GM12878 (cell line): ENCODE data around the gene ARHGEF16. TPM values are rescaled to one million over a fixed set of nuclear protein-coding genes. Genes with fewer than 3 reads are reported as not detected.

Experiments used
- FOS ChIP-seq: IDR thresholded peaks from 3 replicates; pipeline ENCODE4 v1.6.1; 2011; ENCODE audit warnings: borderline replicate concordance; ENCODE audit not compliant: insufficient read length; ENCODE audit errors: extremely low read depth
- LARP7 ChIP-seq: fragments of 450-650 bp; IDR thresholded peaks from 2 replicates; pipeline ENCODE4 v1.6.1; 2017; ENCODE audit warnings: mild to moderate bottlenecking
- NBN ChIP-seq: fragments of 450-650 bp; IDR thresholded peaks from 2 replicates; pipeline ENCODE4 v1.6.1; 2016
- NFXL1 ChIP-seq: fragments of 450-650 bp; IDR thresholded peaks from 2 replicates; pipeline ENCODE4 v1.6.1; 2017; ENCODE audit warnings: antibody characterized with exemption, mild to moderate bottlenecking, borderline replicate concordance
- RFX5 ChIP-seq: IDR thresholded peaks from 2 replicates; pipeline ENCODE4 v1.6.1; 2011; ENCODE audit warnings: low read depth, low read length, improper control_type of control experiment
- USF1 ChIP-seq: IDR thresholded peaks from 2 replicates; pipeline ENCODE4 v1.6.1; 2011; ENCODE audit warnings: borderline replicate concordance, low read depth, mild to moderate bottlenecking, moderate library complexity, mixed read lengths, low read length; ENCODE audit not compliant: insufficient read depth; ENCODE audit errors: extremely low read length
- USF2 ChIP-seq: IDR thresholded peaks from 2 replicates; pipeline ENCODE4 v1.6.1; 2011; ENCODE audit warnings: low read depth, low read length, improper control_type of control experiment, borderline replicate concordance
- YY1 ChIP-seq: IDR thresholded peaks from 2 replicates; pipeline ENCODE4 v1.6.1; 2011; ENCODE audit warnings: low read depth, mild to moderate bottlenecking, low read length
- ZNF687 ChIP-seq: fragments of 450-650 bp; IDR thresholded peaks from 2 replicates; pipeline ENCODE4 v1.6.1; 2017; ENCODE audit warnings: mild to moderate bottlenecking, moderate library complexity
- polyA plus RNA-seq, 11 experiments: library from polyadenylated mRNA; depleted of rRNA in 4 of 11; unstranded in 6 of 11; stranded (reverse) in 5 of 11; fragments of >200 nt; fragmentation: Nextera tagmentation in 4 of 11; fragmentation: Illumina TruSeq in 1 of 11; extraction: Ambion mirVana in 4 of 11; extraction: Trizol in 1 of 11; gene quantifications; 1 replicate in 1 of 11; 2 replicates in 10 of 11; pipeline versions ENCODE4 v1.2.1 to v1.2.3, GENCODE V29; 2011 to 2016; ENCODE audit warnings: inconsistent platforms in 2 of 11, missing spikeins in 2 of 11, low read depth in 1 of 11
- total RNA-seq, 4 experiments: library from RNA; depleted of rRNA in 3 of 4; stranded (reverse); fragments of >200 nt in 3 of 4; fragmentation: Illumina TruSeq in 1 of 4; extraction: Trizol in 1 of 4; gene quantifications; 2 replicates each; pipeline versions ENCODE4 v1.2.1 to v1.2.3, GENCODE V29; 2013 to 2021

The ARHGEF16 gene
- total and polyA plus RNA-seq, 10 of the 15 experiments (the other 5 are each of a cell fraction or from before 2014, with no cell fraction given) = not detected

- TF ChIP-seq ZNF687 = no peak
- TF ChIP-seq FOS = no peak
- no peak for TF ChIP-seq USF2
- TF ChIP-seq YY1 = no peak
- TF ChIP-seq USF1 = no peak
- no peak for TF ChIP-seq RFX5
- no peak for TF ChIP-seq NFXL1
- no peak for TF ChIP-seq LARP7
- TF ChIP-seq NBN = no peak
These were observed 67.0 kb downstream of the ARHGEF16 start (continued) for GRCh38 chr1:3521426-3521825.
